Nephron (organoid): ENCODE data around the gene SFXN5.

ENCODE experiments used
- H3K27ac Mint-ChIP-seq, 3 experiments: 2 replicates each; pipeline ENCODE4 v1.8.0; 2020; ENCODE audit warnings: mixed read lengths in 3 of 3, mild to moderate bottlenecking in 2 of 3, moderate library complexity in 1 of 3
- H3K27me3 Mint-ChIP-seq: 2 replicates; pipeline ENCODE4 v1.8.0; 2021; ENCODE audit warnings: low read depth, mild to moderate bottlenecking, moderate library complexity, mixed read lengths
- H3K36me3 Mint-ChIP-seq: 2 replicates; pipeline ENCODE4 v1.8.0; 2020; ENCODE audit warnings: low read depth, mixed read lengths
- H3K4me1 Mint-ChIP-seq: 2 replicates; pipeline ENCODE4 v1.8.0; 2020; ENCODE audit warnings: mixed read lengths
- H3K4me3 Mint-ChIP-seq, 3 experiments: 2 replicates each; pipeline ENCODE4 v1.8.0; 2020; ENCODE audit warnings: mild to moderate bottlenecking in 3 of 3, mixed read lengths in 3 of 3, moderate library complexity in 2 of 3
- H3K9me3 Mint-ChIP-seq: 2 replicates; pipeline ENCODE4 v1.8.0; 2020; ENCODE audit warnings: mixed read lengths
- CTCF ChIP-seq, 3 experiments: fragments of 200-600 bp; sonication (generic); IDR thresholded peaks; one replicate each; pipeline ENCODE4 v1.5.0; 2021; ENCODE audit warnings: antibody characterized with exemption in 3 of 3; ENCODE audit not compliant: unreplicated experiment in 3 of 3

The SFXN5 gene

GRCh38 chr2:72942293-72942692 is 129.2 kb downstream of the SFXN5 start:
- H3K4me1 Mint-ChIP-seq = no peaks in the 10 kb centered on the region
- peaks cover 5% of the 10 kb centered on the region for H3K27me3 Mint-ChIP-seq
- TF ChIP-seq CTCF (IDR thresholded peaks at IDR 0.05; ENCODE audit: unreplicated experiment in 3 of 3) = no peak
- no peak overlapping the region for H3K4me3 Mint-ChIP-seq
- peaks cover 4% of the 10 kb centered on the region for H3K36me3 Mint-ChIP-seq
- no peaks in the 10 kb centered on the region for H3K9me3 Mint-ChIP-seq
- no peak overlapping the region for H3K27ac Mint-ChIP-seq

GRCh38 chr2:72940786-72941185 is 130.7 kb downstream of the SFXN5 start:
- H3K9me3 Mint-ChIP-seq = no peaks in the 10 kb centered on the region
- H3K4me3 Mint-ChIP-seq = no peak overlapping the region
- peaks cover 4% of the 10 kb centered on the region for H3K36me3 Mint-ChIP-seq
- H3K4me1 Mint-ChIP-seq = no peaks in the 10 kb centered on the region
- H3K27ac Mint-ChIP-seq = peak overlapping the region in 1 of 3 experiments; percentile 70
- TF ChIP-seq CTCF (IDR thresholded peaks at IDR 0.05; ENCODE audit: unreplicated experiment in 3 of 3) = no peak
- H3K27me3 Mint-ChIP-seq = peaks cover 10% of the 10 kb centered on the region

GRCh38 chr2:72940361-72940760 is 131.2 kb downstream of the SFXN5 start:
- Mint-ChIP-seq H3K27ac (peak overlapping the region in 1 of 3 experiments; percentile 70), H3K9me3 (no peaks in the 10 kb centered on the region), H3K4me1 (no peaks in the 10 kb centered on the region), H3K27me3 (peaks cover 13% of the 10 kb centered on the region), H3K36me3 (peaks cover 2% of the 10 kb centered on the region), H3K4me3 (no peak overlapping the region)
- no peak for TF ChIP-seq CTCF (IDR thresholded peaks at IDR 0.05; ENCODE audit: unreplicated experiment in 3 of 3)

- Mint-ChIP-seq H3K27me3 (peaks cover 19% of the 10 kb centered on the region), H3K27ac (no peak overlapping the region), H3K4me3 (no peak overlapping the region), H3K4me1 (no peaks in the 10 kb centered on the region), H3K9me3 (no peaks in the 10 kb centered on the region), H3K36me3 (peaks cover 5% of the 10 kb centered on the region)
- TF ChIP-seq CTCF (IDR thresholded peaks at IDR 0.05; ENCODE audit: unreplicated experiment in 3 of 3) = no peak
Observed at GRCh38 chr2:72938455-72938854, 133.1 kb downstream of the SFXN5 start.

GRCh38 chr2:72937356-72937669 is 134.2 kb downstream of the SFXN5 start:
- H3K27me3 Mint-ChIP-seq = peaks cover 21% of the 10 kb centered on the region
- no peak overlapping the region for H3K4me3 Mint-ChIP-seq
- no peaks in the 10 kb centered on the region for H3K4me1 Mint-ChIP-seq
- no peak overlapping the region for H3K27ac Mint-ChIP-seq
- no peak for TF ChIP-seq CTCF (IDR thresholded peaks at IDR 0.05; ENCODE audit: unreplicated experiment in 3 of 3)
- H3K36me3 Mint-ChIP-seq = peaks cover 5% of the 10 kb centered on the region
- no peaks in the 10 kb centered on the region for H3K9me3 Mint-ChIP-seq

- Mint-ChIP-seq H3K4me3 (no peak overlapping the region), H3K4me1 (no peaks in the 10 kb centered on the region), H3K27ac (no peak overlapping the region), H3K27me3 (peaks cover 25% of the 10 kb centered on the region), H3K36me3 (peaks cover 5% of the 10 kb centered on the region), H3K9me3 (no peaks in the 10 kb centered on the region)
- TF ChIP-seq CTCF (IDR thresholded peaks at IDR 0.05; ENCODE audit: unreplicated experiment in 3 of 3) = no peak
Observed at GRCh38 chr2:72936660-72937355, 134.7 kb downstream of the SFXN5 start.
